Activated naive CD4-positive, alpha-beta T cell treated with Interleukin-2 at 50 U/mL for 16 hours (primary cell): ENCODE data around the gene CUL3.

Source experiments
- DNase-seq: peaks from one replicate; pipeline ENCODE4 v3.0.0-alpha.2; 2020

Gene CUL3

DNA sequence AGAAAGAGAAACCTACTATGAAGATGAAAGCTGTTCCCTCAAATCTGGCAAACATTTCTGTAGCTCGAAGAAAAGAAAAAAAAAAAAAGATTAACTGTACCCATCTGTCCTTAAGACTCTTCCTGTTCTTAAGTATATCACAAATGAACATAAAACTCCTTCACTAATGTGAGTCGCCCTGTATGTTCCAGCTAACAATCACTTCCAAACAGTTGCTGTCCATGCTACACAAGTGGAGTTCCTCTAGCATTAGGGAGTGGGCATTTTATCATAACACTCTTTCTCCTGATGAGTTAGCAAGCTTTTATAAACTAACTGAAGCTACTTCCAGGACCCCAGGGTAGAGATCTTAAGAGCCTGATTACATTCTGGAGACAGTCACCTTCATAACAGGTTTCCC, 5.8 kb downstream of the CUL3 start:
- DNase-seq = no peak

DNA sequence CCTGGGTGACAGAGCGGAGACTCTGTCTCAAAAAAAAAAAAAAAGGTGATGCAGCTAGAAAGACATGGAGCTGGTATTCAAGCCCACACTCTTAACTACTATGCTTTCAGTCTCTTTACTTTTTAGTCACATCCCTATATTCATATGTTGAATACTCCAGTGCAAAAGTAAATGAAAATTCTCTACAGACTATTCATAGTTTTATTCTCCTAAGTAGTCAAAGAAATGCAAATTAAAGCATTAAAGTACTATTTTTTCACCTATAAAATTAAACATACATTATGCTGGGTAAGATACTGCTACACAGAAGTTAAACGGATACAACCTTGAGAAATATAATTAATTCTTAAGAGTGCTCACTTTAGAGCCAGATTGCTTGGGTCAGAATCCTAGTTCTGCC, 7.6 kb downstream of the CUL3 start:
- DNase-seq = no peak

DNA sequence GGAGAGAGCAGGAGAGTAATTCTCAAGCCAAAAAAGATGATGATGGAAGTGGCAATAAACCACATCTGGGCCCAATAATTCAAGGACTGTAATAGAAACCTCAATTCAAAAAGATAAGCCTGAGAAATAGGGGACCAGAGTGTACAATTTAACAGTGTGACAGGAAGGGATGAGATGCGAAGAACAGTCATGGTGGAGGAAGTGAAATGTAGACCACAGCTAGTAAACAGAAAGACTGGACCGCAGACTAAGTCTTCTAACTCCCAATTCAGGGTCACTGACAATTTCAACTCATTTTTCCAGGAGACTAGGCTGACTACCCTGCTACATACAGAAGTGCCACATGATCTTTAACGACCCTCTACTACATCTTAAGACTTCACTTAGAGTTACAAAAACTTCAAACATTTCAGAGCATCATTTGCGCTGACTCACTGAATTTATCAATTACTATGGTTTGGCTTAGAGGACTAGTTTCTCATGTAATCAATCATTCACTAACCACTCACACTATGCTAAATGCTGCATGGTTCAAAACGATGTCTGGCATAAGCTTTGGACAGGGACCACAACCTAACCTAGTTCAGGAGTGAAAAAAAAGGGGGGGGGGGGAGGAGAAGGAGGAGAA, 9.0 kb downstream of the CUL3 start:
- no peak for DNase-seq

DNA sequence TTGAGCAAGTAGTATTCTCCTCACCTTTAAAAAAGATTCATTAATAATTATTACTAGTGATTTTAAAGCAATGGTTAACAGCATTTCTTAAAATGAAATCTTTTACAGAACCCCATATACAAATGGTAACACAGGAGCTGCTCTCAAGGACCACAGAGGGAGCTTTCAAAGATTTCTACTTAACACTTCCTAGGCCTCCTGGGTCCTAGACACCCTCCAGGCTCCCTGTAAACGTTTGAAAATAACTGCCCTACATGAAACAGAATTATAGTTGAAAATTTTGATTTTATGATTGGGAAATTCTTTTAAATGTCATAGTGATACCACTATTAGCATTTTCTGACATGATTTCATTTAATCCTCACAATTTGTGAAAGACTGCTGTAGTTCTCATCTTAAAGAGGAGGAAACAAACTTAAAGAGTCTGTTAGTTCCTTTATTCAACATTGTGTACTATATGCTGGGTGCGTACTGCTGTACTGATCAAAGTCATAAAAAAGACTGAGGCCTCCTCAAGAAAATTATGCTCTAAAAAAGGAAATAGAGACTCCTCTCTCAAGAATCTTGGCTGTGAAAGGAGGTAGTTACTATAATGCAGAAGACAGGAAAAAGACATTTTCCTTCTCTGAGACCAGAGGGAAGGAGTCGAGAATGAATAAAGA, 10.6 kb downstream of the CUL3 start:
- DNase-seq = no peak

DNA sequence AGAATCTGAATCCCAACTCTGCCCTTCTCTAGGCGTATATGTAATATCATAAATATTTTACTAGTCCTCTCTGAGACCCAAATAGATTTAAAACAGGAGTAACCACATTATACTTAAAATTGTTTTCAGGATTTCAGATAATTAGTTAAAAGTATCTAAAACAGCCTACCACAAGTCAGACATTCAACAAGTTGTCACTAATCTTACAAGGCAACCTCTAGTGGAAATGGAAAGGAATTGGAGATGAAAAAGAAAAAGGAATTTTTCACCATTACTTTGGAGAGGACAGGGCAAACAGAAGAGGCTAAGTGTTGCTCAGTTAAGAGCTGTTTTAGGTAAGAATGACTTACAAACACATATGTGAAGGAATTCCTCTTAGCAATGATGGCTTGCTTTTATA, 11.4 kb downstream of the CUL3 start:
- no peak for DNase-seq

DNA sequence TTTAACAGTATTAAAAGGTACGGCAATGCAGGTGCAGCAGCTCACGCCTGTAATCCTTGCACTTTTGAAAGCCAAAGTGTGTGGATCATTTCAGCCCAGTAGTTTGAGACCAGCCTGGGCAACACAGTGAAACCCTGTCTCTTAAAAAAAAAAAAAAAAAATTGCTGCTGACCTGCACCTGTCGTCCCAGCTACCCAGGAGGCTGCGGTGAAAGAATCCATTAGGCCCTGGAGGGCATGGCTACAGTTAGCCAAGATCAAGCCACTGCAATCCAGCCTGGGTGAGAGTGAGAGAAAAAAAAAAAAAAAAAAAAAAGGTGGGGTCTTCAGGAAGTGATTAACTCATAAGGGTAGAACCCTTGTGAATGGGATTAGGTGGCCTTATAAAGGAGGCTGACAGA, 12.8 kb downstream of the CUL3 start:
- no peak for DNase-seq

DNA sequence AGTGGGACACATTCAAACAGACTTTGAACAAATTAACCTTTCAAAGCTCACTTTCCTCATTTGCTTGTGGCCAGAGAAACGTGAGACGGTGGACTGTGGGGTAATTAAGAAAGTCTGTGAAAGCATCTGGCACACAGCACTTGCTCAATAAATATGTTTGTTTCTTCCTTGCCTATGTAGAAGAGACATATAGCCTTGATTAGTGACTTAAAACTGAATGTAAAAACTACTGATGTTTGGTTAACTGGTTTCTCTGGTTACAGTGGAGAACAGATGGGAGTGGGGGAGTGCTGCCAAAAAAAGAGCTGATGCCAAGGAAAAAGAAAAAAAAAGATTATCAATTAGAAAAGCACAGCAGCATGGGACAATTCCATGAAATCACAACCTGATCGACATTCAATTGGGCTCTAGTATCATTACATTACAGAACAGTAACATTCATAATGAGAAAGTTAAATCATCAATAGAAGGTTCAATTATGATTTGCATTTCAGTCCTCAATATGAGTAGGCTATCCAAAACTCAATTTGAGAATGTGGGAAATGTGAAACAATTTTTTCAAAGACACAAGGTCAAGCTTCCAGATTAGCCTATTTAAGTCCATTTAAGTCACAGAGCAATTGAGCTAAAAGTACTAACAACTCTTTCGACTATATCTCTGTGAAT, 14.7 kb downstream of the CUL3 start:
- DNase-seq = no peak

DNA sequence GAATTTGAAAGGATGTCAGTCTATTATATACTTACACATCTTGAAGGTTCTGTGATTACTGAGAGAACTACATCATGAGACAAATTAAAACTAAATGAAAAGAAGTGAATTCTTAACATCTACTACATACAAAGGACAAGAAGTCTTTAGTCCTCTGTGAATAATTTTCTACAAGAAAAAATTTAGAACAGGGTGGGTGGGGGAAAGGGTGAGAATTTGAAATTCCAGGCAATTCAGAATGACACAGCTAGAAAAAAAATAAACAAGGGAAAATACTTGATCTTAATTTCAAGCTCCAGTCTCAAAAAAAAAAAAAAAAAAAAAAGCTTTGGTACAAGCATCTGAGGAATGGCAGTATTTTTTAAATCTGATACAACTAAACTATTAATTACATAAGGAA, 15.5 kb downstream of the CUL3 start:
- no peak for DNase-seq

DNA sequence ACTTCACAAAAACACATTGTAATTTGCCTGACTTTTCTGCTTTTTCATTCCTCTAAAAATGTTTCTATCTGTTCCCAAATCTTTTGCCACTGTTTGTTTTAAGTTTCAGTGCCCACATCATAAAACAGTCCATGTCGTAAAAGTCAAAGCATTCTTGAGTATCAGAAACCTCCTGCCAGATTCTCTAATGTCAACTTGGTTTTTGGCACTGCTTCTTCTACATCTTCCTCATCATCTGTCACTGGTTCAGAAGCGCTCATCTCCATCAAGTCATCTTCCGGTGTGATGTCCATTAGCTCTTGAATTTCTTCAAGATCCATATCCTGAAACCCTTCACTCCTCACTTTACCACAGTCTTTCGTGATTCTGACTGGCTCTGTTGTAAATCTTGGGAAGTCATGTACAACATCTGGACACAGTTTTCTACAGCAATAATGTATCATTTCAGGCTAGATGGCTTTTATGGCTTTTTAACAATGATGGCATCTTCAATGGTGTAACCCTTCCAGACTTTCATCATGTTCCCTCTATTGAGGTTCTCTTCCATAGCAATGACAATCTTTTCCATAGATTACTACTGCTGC, 19.6 kb downstream of the CUL3 start:
- no peak for DNase-seq

DNA sequence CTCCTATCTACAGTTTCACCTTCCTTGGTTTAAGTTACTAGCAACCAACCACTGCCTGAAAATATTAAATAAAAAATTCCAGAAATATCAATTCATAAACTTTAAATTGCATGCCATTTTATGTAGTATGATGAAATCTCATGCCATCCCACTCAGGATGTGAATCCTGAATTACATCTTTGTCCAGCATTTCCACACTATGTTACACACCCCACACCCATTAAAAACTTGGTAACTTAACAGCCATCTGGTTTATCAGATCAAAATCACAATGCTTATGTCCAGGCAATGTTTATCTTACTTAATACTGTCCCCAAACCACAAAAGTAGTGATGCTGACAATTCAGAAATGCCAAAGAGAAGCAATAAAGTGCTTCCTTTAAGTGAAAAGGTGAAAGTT, 21.6 kb downstream of the CUL3 start:
- no peak for DNase-seq

DNA sequence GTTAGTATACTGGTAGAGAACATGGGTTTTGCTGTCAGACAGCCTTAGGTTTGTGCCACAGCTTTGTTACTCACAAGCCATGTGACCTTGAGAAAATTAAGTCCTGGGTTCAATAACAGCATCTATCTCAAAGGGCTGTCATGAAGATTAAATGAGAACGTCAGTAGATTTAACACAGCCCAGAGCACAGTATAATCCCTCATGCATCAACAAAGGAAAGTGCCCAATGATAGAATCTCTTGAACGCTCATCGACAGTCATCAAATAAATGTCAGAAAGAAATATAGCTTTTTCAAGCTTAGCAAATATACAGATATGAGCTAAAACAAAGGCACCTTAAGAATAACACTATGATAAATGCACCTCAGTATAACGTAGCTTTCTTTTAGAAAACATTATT, 22.3 kb downstream of the CUL3 start:
- DNase-seq = no peak

DNA sequence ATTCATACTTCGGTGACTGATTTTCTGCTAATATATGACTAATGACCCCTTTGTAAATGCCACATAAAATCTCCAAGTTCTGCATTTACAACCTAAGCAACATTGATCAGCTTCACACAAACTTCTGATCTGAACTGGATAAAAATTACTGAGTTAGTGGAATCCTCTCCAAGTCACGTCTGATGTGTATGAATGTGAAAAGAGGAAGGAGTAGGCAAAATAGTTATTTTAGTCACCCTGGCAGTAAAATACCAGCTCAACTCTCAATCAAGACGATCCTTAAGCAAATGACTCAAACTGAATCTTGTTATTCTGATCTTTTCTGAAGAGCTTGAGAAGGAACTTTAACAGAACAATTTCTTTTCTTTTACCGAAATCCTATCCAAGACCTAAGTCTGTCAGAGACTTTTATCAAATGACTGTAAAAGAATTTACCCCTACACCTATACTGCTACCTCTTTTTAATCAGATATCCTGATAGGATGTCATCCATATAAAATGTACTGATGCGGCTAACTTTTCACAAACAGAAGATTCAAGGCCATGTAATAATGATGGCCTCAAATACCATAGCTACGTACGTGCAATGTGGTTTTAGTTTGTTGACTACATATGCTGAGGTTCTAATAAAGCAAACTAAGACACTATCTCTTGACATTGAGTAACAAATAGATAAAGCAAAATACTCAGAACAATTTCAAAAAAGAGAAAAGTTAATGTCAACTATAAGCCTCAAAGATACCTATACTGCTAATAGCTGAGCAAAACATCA, 23.7 kb downstream of the CUL3 start:
- DNase-seq = no peak

DNA sequence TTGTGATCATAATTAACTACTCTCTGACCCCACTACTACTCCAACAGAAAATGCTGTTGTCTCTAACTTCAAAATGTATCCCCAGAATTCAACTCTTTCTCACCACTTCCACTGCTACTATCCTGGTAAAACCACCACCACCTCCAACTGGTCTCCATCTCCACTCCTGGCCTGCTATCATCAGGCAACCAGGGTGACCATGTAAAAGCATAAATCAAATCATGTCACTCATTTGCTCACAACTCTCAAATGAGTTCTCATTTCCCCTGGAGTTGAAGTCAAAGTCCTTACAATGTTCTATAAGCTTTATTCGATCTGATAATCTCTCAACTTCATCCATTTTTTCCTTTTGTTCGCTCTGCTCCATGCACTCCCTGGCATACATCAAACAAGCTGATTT, 24.6 kb downstream of the CUL3 start:
- no peak for DNase-seq

DNA sequence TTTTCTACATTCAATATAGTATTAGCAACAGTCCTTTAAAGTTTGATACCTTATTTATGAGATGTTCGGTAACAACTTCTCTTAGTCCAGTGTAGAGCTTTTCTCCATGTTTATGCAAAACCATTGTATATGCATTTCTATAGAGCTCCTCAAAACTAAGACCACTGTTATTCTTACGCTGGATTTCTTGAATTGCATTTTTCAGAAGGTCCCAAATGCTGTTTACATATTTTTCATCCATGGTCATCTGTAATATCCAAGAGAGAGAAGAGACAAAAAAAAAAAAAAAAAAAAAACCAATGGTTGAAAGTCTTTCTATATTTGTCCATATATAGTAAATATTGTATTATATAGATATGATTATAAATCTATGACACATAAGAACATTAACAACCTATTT, 27.6 kb downstream of the CUL3 start:
- DNase-seq = no peak

DNA sequence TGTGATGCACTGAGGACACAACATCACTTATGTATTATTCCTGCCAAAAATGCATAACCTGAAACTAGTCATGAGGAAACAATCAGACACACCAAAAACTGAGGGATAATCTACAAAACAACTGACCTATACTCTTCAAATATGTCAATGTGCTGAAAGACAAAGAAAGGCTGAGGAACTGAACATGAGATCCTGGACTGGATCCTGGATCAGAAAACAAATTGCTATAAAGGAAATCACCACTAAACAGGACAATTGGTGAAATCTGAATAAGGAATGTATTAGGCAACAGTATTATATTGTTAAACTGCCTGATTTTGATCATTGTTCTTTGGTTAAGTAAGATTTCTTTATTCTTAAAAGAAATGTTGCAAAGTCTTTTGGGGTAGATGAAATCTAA, 28.8 kb downstream of the CUL3 start:
- no peak for DNase-seq

DNA sequence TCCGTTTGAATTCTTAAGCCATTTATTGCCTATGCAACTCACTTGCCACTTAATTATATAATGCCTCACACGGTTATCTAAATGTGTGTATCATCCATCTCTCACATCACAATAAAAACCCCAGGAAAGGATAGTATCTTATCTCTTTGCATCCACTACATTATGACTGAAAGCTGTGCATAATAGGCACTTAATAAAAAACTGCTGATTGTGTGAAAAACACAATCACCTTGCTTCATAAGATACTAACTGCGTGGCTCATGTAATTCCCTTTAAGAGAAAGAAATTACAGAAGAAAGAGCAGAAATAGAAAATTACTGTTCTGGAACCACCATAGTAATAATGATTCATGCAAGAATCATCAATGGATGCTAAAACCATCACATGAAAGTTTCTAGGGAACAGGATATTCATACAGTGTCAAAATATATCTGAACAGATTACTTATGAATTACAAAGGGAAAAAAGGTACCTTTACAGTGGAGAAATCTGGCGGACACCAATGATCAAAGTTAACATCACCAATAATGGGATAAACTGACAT, 29.3 kb downstream of the CUL3 start:
- no peak for DNase-seq

DNA sequence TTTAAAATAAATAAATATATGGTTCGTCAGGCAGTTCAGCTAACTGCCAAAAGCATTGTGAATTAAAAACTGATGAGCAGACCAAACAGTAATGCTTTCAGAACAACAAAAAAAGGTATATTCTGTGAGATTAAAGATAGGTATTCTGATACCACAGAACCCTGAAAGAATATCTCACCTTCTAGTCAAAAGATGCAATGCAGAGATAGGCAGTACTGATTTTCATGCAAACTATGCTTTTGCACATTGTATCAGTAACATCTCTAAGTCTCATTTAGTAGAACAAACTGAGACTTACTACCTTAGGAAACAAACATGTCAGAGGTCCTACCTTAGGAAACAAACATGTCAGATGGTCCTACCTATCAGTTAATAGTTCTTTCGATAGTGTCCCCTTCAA, 32.4 kb downstream of the CUL3 start:
- no peak for DNase-seq

DNA sequence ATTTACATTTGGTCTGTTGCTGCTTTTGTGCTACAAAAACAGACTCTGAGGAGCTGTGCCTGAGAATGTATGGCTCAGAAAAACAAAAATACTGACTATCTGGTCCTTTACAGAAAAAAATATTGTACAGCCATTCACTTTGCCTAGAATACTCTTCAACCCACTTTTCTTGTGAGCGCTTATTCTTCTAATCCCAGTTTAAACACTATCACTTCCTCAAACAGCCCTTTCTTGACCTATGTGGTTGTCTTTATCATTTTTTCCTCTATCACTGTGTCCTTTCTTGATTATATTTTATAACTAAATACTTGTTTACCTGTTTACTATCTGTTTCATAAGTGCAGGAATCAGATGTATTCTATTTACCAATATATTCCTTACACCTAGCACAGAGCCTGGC, 33.5 kb downstream of the CUL3 start:
- no peak for DNase-seq

DNA sequence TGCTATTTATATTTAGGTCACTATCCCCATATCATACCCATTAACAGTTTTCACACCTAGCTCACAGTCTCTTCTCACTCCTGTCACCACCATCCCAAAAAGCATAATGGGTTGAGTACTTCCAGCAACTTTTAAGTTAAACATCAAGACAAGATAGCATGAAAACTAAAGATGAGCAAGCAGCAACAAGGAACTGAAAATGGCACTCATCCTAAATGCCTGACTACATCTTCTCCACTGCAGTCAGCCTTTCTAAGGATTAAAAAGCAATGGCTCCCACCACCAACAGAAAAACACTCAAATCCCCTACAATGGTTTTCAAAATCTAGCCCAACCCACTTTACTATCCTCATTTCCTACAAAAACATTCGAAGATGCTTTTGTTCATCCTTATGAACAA, 38.2 kb downstream of the CUL3 start:
- DNase-seq = no peak

DNA sequence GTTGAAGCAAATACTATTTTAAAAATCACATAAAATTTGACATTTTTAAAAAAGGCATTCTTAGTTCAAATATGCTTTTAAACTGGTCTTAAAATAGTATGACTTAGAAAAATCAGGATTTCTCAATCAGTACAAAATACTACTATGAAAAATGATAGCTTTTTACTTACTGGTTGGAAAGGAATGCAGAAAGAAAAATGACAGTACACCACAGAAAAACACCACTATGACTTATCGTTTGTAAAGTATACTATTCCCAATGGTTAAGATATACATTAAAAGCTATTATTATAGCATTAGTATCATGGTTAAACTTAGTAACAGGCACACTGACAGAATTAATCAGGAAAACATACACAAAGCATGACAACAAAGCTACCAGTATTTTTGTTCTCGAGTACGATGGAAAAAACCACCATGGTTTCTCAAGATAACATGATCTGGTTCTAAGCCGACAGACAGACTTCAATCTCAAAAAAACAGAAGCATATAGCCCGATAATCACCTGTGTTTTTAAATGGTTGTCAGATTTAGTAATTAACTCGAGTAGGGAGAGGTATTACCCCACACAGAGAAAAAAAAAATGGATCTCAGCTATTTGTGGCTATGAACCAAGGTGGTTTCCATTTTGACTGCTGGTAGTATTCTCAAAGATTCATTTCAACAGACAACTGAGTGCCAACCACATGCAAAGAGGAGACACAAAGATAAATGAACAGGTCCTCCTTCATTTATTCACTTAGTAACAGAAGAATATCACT, 39.1 kb downstream of the CUL3 start:
- no peak for DNase-seq

DNA sequence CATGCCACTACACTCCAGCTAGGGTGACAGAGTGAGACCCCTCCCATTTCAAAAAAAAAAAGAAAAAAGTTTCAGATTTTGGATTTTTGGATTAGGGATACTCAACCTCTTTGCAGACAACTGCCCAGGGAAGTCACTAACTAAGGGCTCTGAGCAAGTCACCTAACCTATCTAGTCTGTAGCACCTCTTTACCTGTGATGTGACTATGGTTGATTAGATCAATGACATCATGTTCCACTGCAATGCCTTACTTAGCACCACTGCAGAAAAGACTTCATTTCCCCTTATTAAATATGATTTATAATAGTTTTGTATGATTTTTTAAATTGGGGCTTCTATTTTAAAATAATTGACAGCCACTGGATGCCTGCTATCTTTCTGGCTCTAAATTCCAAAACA, 41.2 kb downstream of the CUL3 start:
- no peak for DNase-seq

DNA sequence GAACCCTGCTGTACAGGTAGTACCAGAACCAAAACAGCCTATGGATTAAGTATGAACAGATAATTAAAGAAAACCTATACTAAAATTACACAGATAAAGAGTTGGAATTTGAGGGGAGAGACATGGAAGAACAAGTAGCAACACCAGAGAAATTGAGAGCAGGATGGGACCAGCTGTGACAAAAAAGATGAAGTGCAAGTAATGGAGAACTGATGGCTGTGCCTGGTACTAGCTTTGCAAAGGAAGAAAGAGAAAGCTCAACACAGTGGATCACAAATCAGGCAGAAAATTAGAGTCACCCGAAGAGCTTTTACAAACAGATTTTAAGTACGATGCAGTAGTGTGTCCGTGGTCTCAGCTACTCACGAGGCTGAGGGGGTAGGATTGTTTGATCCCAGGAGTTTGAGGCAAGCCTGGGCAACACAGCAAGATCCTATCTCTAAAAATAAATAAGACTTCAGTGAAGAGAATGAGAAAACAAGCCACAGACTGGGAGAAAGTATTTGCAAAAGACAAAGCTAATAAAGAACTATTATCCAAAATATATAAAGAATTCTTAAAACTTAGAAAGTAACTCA, 46.5 kb downstream of the CUL3 start:
- DNase-seq = no peak
